Activated T-cell treated with anti-CD3 and anti-CD28 coated beads for 48 hours (primary cell): ENCODE results near the gene ADAMTS17.
A peak's percentile ranks its signal among the peaks of the same experiment; 100 is the strongest.
"Not testable (repeated sequence)": the region's sequence is repeated elsewhere in the genome, so short reads cannot be mapped to it uniquely, and the experiment has no call there.

Experiments
- DNase-seq: peaks from one replicate; pipeline ENCODE4 v3.0.0-alpha.2; 2020; ENCODE audit warnings: low read depth

ADAMTS17 gene

DNA sequence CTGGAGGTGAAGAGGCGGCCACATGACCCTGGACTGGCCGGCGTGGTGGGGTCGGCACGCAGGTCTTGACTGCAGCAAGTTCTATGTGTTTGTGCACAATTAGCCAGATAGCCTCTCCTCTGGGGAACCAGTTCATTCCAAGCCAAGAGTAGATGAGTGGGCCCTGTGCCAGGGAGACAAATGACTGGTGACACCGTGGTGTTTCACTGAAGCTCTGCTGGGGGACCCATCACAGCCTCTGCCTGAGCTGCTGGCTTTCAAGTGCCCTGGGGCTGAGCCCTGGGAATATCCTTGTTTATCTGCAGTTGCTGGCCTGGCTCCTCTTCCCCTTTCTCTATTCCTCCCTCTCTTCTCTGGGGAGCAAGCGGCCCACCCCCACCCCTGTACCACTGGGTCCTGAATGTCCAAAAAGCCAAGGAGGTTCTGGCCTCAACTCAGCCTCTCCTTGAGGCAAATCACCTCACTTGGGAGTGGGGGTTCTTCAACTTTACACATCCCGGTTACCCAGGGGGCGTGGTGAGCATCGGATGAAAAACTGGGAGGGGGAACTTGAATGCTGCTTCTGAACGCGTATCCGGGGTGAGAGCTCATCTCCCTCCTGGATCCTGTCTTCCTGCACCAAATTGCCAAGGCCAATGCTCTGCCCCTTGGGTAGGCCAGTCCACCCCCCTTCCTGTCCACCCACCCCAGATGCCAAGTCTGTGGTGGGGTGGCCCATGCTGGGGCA is 408.9 kb downstream of the ADAMTS17 start:
- DNase-seq = no peak

DNA sequence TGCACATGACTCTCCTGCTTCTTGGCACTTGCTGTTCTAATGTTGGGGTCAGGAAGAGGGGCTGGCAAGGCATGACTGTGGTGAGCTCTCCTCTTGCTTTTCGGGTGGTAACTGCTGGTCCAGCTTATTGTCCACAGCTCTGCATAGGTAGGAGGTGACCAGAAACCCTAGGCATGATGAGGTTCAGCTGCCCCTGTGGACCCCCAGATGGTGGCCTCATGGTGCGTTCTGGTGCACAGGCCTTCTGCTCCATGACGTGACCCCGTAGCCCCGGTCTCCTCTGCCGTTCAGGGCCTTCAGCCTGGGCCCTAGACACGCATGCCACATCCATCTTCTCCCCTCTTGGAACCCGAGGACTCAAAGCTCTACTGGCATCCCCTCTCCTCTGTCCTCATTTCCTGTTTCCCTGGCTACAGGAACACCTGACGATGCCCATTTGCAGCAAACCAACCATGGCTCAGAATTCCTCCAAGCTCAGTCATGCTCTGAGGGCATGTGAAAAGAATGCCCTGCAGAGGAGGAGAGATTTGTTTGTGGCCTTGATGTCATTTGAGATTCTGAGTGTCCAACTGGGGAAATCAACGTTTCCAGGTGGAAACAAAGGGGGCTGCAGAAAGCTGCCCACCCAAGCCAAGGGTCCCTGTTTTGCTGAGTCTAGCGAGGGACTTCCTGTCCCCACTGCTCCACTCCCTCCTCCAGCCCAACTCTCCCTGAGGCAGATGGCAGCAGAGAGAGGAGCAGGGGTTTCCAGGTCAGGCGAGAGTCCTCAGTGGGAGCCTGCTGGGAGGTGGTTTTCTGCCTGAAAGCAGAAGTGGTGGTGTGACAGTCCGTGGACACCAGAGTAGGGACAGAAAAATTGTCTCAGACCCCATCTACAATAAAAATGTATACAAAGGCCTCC is 409.8 kb downstream of the ADAMTS17 start:
- no peak for DNase-seq

DNA sequence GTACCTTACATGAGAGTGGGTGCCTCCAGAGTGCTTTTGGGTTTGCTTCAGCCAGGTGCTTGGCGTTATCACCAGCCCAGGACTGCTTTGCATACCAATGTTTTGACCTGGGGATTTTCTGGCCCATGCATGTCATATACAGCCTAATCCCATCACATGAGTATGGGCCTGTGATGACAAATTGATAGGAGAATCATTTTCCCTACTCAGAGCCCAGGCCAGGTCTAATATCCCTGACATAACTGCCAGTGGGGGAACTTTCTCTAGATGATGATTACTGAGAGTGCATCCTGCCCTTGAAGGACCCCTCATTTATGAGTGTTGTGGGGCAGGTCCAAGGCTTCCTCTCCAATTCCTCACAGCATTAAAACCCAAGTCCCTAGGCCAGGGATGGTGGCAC is 411.1 kb downstream of the ADAMTS17 start:
- DNase-seq = no peak

DNA sequence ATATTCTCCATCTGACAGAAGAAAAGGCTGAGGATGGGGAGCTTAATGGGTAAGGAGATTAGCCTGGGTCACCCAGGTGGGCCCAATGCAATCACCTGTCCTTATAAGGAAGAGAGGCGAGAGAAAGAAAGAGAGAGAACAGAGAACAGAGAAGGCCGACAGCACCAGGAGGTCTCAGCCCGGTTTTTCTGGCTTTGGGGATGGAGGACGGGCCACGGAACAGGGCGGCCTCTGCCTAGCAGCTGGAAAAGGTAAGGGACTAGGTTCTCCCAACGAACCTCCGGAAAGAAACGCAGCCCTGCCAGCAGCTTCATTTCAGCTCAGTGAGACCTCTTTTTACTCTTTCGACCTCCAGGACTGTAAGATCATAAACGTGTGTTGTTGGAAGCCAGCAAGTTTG is 412.5 kb downstream of the ADAMTS17 start:
- no peak for DNase-seq

DNA sequence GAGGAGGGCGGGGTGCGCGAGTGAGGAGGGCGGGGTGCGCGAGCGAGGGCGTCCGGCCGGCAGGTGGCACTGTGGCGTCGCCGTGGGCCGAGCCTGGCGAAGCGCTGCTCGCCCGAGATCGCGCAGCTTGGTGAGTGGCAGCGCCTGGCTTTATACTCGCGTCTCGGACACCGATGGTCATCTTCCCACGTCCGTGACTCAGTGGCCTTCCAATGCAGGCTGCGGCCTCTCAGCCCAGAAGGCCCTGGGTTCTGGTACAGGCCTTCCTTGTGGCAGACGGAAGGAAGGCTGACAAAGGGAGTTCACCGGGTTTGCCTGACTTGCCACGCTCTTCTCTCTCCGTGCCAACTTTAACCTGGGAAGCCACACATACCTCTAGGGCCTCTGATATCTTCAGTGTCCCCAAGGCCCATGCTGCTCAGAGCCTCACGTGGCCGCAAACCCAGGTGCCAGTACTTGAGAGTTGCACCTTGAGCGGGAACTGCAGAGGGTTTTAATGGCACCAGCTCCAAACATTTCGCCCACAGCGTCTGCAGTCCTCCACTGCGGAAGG is 413.3 kb downstream of the ADAMTS17 start:
- DNase-seq = peak; percentile 84

DNA sequence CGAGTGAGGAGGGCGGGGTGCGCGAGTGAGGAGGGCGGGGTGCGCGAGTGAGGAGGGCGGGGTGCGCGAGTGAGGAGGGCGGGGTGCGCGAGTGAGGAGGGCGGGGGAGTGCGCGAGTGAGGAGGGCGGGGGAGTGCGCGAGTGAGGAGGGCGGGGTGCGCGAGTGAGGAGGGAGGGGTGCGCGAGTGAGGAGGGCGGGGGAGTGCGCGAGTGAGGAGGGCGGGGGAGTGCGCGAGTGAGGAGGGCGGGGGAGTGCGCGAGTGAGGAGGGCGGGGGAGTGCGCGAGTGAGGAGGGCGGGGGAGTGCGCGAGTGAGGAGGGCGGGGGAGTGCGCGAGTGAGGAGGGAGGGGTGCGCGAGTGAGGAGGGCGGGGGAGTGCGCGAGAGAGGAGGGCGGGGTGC is 415.2 kb downstream of the ADAMTS17 start:
- not testable (repeated sequence) for DNase-seq

DNA sequence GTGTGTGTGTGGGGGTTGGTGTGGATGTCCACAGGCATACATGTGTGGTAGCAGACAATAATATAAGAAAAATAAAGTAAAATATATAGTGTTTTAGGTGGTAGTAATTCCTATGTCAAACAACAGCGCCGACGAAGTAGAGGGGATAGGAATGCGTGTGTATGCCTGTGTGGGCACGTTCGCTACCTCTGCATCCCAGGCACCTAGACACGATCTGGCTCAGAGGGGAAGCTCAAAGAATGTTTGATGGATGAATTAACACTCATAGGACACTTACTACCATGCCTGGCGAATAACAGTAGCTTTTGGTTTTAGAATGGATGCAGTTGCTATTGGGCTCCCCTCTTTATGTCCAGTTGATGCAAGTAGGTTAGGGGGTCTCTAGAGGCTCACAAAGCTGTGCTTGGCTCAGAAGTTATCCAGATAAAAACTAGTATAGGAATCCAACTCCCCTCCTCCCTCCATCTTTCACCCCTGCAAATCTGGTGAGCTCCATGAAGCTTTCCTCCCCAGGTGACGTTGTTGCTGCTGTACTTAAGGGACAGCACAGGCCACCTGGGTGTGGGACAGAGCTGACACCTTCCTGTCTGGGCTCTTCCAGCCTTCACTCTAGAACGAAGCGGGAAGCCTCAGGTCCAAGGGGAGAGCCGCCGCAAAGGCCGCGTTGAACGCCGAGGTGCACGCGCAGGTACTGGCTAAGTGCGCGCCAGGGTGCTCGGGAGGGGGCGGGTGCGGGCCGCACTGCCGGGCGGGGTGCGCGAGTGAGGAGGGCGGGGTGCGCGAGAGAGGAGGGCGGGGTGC is 415.9 kb downstream of the ADAMTS17 start:
- peak; percentile 58 for DNase-seq

DNA sequence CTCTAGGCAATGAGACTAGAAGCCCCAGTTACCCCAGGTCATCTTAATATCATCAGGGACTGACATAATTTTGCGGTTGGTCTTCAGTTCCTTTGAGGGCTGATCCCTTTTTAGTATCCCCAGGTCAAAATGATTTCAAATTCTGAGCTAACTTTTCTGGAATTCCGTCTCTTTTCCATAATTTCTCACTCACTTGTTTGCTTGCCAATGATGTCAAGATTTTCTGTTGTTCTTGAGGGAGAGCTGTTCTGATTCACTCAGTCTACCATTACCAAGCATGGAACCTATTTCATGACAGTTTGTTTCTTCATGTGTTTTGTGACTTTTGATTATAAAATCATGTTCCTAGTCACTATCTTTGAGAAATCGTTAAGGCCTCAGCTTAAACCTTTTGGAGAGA is 418.1 kb downstream of the ADAMTS17 start:
- no peak for DNase-seq
